CD4-positive, alpha-beta T cell (primary cell): ENCODE results near the gene DCP1A. TPM values are rescaled to one million over a fixed set of nuclear protein-coding genes. Genes with fewer than 3 reads are reported as not detected.

Source experiments
- ATAC-seq: fragments of 200-7000 bp; cut with Tn5 transposase; one replicate; pipeline ENCODE4 v1.10.0; 2022; ENCODE audit warnings: mild to moderate bottlenecking; ENCODE audit not compliant: poor library complexity
- CTCF ChIA-PET: fragments of 350-600 bp; sonication (Branson Sonifier 250); formaldehyde crosslinking; loops from one replicate; lab custom pipeline; 2021; ENCODE audit warnings: antibody characterized with exemption, inconsistent platforms; lab: Charles Lee
- POLR2A ChIA-PET: fragments of 350-600 bp; sonication (Branson Sonifier 250); formaldehyde crosslinking; loops from one replicate; lab custom pipeline; 2021; ENCODE audit warnings: antibody characterized with exemption, inconsistent platforms; lab: Charles Lee
- DNase-seq, 14 experiments: peaks; one replicate each; pipeline ENCODE4 v3.0.0-alpha.2; 2013 to 2020; ENCODE audit warnings: mixed read lengths in 2 of 14
- H3K27ac ChIP-seq, 2 donors: one replicate each; pipeline versions ENCODE4 v1.5.1 to v1.7.0; 2013; ENCODE audit warnings: low read length in 2 of 2, low read depth in 1 of 2, mild to moderate bottlenecking in 1 of 2
- H3K27me3 ChIP-seq, 2 experiments: 1 replicate in 1 of 2; 2 replicates in 1 of 2; pipeline versions ENCODE4 v1.6.1 to v1.7.0; 2013; ENCODE audit warnings: low read length in 2 of 2, control low read depth in 1 of 2, mild to moderate bottlenecking in 1 of 2, moderate library complexity in 1 of 2; ENCODE audit not compliant: insufficient read depth in 2 of 2, control insufficient read depth in 1 of 2
- H3K36me3 ChIP-seq: one replicate; pipeline ENCODE4 v1.6.1; 2013; ENCODE audit warnings: low read length, control low read depth; ENCODE audit not compliant: insufficient read depth
- H3K4me1 ChIP-seq: one replicate; pipeline ENCODE4 v1.6.1; 2013; ENCODE audit warnings: low read length, control low read depth; ENCODE audit not compliant: insufficient read depth
- H3K4me3 ChIP-seq: one replicate; pipeline ENCODE4 v1.5.1; 2013; ENCODE audit warnings: mild to moderate bottlenecking, low read length, moderate library complexity
- H3K9me3 ChIP-seq, 2 experiments: 1 replicate in 1 of 2; 2 replicates in 1 of 2; pipeline versions ENCODE4 v1.6.1 to v1.7.0; 2013; ENCODE audit warnings: low read length in 2 of 2, mild to moderate bottlenecking in 2 of 2, control low read depth in 1 of 2, moderate library complexity in 1 of 2; ENCODE audit not compliant: control insufficient read depth in 1 of 2, insufficient read depth in 1 of 2
- H3K27ac Mint-ChIP-seq: one replicate; pipeline ENCODE4 v1.8.0; 2020; ENCODE audit warnings: mixed read lengths
- H3K27me3 Mint-ChIP-seq: one replicate; pipeline ENCODE4 v1.8.0; 2021; ENCODE audit warnings: mixed read lengths
- H3K36me3 Mint-ChIP-seq: one replicate; pipeline ENCODE4 v1.8.0; 2021; ENCODE audit warnings: low read depth, mixed read lengths
- H3K4me1 Mint-ChIP-seq: one replicate; pipeline ENCODE4 v1.8.0; 2021; ENCODE audit warnings: low read depth, mixed read lengths
- H3K4me3 Mint-ChIP-seq: one replicate; pipeline ENCODE4 v1.8.0; 2020; ENCODE audit warnings: mild to moderate bottlenecking, mixed read lengths
- H3K9me3 Mint-ChIP-seq: one replicate; pipeline ENCODE4 v1.8.0; 2020; ENCODE audit warnings: mixed read lengths
- CTCF ChIP-seq: fragments of 200-600 bp; IDR thresholded peaks from one replicate; pipeline ENCODE4 v1.8.0; 2022; ENCODE audit warnings: antibody characterized with exemption, mild to moderate bottlenecking
- intact Hi-C, 2 experiments: fragments of 100-400 bp; cut with DNase I in 1 of 2; cut with micrococcal nuclease in 1 of 2; formaldehyde crosslinking; loops; one replicate each; pipeline versions ENCODE4 v1.15.1 to v1.9.0; 2023 to 2025; cut with DNase I, micrococcal nuclease
- total RNA-seq, 174 experiments: library from RNA in 2 of 174; stranded (reverse) in 2 of 174; gene quantifications; one replicate each; pipeline ENCODE4 v1.2.3 and lab custom pipeline; 2021 to 2026

The DCP1A gene
- total RNA-seq, 2 experiments from 2014 or later, result 58.9 to 60.1 TPM

DNA sequence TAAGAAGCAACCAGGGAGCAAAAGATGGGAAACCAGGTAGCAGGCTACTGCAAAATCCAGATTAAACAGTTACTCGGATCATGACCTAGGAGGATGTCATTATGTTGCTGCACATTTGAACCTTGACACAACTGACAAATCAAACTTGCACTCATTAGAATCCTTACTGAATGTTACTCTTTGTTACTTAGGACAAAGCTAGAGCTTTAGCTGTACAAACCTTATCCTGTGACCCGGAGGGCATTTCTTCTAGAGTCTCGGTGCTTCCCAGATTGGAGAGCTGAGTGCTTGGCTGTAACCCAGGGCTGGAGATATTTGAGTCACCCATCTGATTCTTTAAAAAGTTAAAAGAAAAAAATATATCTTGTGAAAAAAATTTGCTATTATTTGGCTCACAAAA lies 43.4 kb downstream of the DCP1A start:
- peaks cover 41% of the 10 kb centered on the region for H3K36me3 ChIP-seq
- Mint-ChIP-seq H3K4me3 (no peak overlapping the region), H3K27ac (no peak overlapping the region), H3K4me1 (peaks cover 6% of the 10 kb centered on the region), H3K27me3 (no peaks in the 10 kb centered on the region), H3K9me3 (no peaks in the 10 kb centered on the region), H3K36me3 (peaks cover 59% of the 10 kb centered on the region)
- intact Hi-C loops, result no loop called here
- ATAC-seq (no peak), DNase-seq (no peak)
- H3K27ac ChIP-seq, result no peak overlapping the region
- ChIA-PET CTCF (no interaction called here), POLR2A (no interaction called here)
- TF ChIP-seq CTCF, result no peak
- no peak overlapping the region for H3K4me3 ChIP-seq
- H3K9me3 ChIP-seq, result no peaks in the 10 kb centered on the region
- no peaks in the 10 kb centered on the region for H3K27me3 ChIP-seq
- no peaks in the 10 kb centered on the region for H3K4me1 ChIP-seq

- H3K27me3 Mint-ChIP-seq, result no peaks in the 10 kb centered on the region
- no peak overlapping the region for H3K27ac ChIP-seq
- H3K4me1 ChIP-seq, result no peaks in the 10 kb centered on the region
- peaks cover 63% of the 10 kb centered on the region for H3K36me3 Mint-ChIP-seq
- no peaks in the 10 kb centered on the region for H3K9me3 ChIP-seq
- intact Hi-C loops, result no loop called here
- no peak overlapping the region for H3K4me3 Mint-ChIP-seq
- ChIA-PET POLR2A (no interaction called here), CTCF (no interaction called here)
- H3K27ac Mint-ChIP-seq, result no peak overlapping the region
- DNase-seq, result no peak
- no peak for ATAC-seq
- peaks cover 6% of the 10 kb centered on the region for H3K4me1 Mint-ChIP-seq
- peaks cover 41% of the 10 kb centered on the region for H3K36me3 ChIP-seq
- H3K27me3 ChIP-seq, result no peaks in the 10 kb centered on the region
- no peak for TF ChIP-seq CTCF
- H3K9me3 Mint-ChIP-seq, result no peaks in the 10 kb centered on the region
- H3K4me3 ChIP-seq, result no peak overlapping the region
Observed at GRCh38 chr3:53303549-53303948, 43.8 kb downstream of the DCP1A start.

- Histone ChIP-seq H3K27ac (no peak overlapping the region), H3K4me1 (no peaks in the 10 kb centered on the region), H3K4me3 (no peak overlapping the region), H3K9me3 (no peaks in the 10 kb centered on the region), H3K27me3 (no peaks in the 10 kb centered on the region), H3K36me3 (peaks cover 45% of the 10 kb centered on the region)
- ChIA-PET CTCF (no interaction called here), POLR2A (no interaction called here)
- H3K4me1 Mint-ChIP-seq, result peaks cover 6% of the 10 kb centered on the region
- peaks cover 78% of the 10 kb centered on the region for H3K36me3 Mint-ChIP-seq
- no peaks in the 10 kb centered on the region for H3K27me3 Mint-ChIP-seq
- H3K27ac Mint-ChIP-seq, result no peak overlapping the region
- H3K4me3 Mint-ChIP-seq, result no peak overlapping the region
- no peaks in the 10 kb centered on the region for H3K9me3 Mint-ChIP-seq
- ATAC-seq, result no peak
- DNase-seq, result no peak
- no peak for TF ChIP-seq CTCF
- intact Hi-C loops, result no loop called here
Observed at GRCh38 chr3:53300826-53301225, 46.5 kb downstream of the DCP1A start.
